ENCODE data around the gene NPIPA1.
A peak's percentile ranks its signal among the peaks of the same experiment; 100 is the strongest.

Gene NPIPA1

GRCh38 chr16:14958323-14958600 lies 21.0 kb downstream of the NPIPA1 start:
- no peaks in the 10 kb centered on the region for H3K36me3 ChIP-seq (ENCODE audit: control insufficient read depth in 2 of 2, insufficient read depth in 1 of 2, low read length in 2 of 2)
- H3K4me3 ChIP-seq (ENCODE audit: low read depth, low read length): no peak overlapping the region
- TF ChIP-seq ZNF555 (tag by site-specific recombination; conservative IDR thresholded peaks at IDR 0.05): no peak
- TF ChIP-seq ZNF398 (tag by site-specific recombination; IDR thresholded peaks at IDR 0.05): no peak
- TF ChIP-seq INSM2 (tag by site-specific recombination; IDR thresholded peaks at IDR 0.05): no peak
- no peak for TF ChIP-seq ZNF549 (tag by site-specific recombination; IDR thresholded peaks at IDR 0.05)
- TF ChIP-seq ZNF747 (tag by site-specific recombination; IDR thresholded peaks at IDR 0.05): no peak
- ChIA-PET CTCF (no interaction called here), POLR2A (no interaction called here)
- H3K27ac ChIP-seq (ENCODE audit: extremely low read depth, low read depth, low read length): no peak overlapping the region
- H3K9me3 ChIP-seq (ENCODE audit: control insufficient read depth, insufficient read depth, low read depth, low read length): no peaks in the 10 kb centered on the region
- H3K4me1 ChIP-seq (ENCODE audit: control insufficient read depth, insufficient read depth, low read length): peaks cover 6% of the 10 kb centered on the region; the same call in 1 of the 2 replicates

GRCh38 chr16:14958970-14959369 lies 21.7 kb downstream of the NPIPA1 start:
- Histone ChIP-seq H3K27ac (ENCODE audit: extremely low read depth, low read depth, low read length) (no peak overlapping the region), H3K4me1 (ENCODE audit: control insufficient read depth, insufficient read depth, low read length) (peaks cover 6% of the 10 kb centered on the region; the same call in 1 of the 2 replicates), H3K4me3 (ENCODE audit: low read depth, low read length) (no peak overlapping the region), H3K9me3 (ENCODE audit: control insufficient read depth, insufficient read depth, low read depth, low read length) (no peaks in the 10 kb centered on the region), H3K36me3 (ENCODE audit: control insufficient read depth in 2 of 2, insufficient read depth in 1 of 2, low read length in 2 of 2) (no peaks in the 10 kb centered on the region)
- ChIA-PET CTCF (interaction anchor here (0.7 kb wide), 1 partner anchor 39 kb away, joined by 3 read pairs; no protein-coding TSS in a partner anchor), POLR2A (no interaction called here)
- no peak for TF ChIP-seq ZNF768 (tag by site-specific recombination; IDR thresholded peaks at IDR 0.05)
- TF ChIP-seq ZNF660 (tag by site-specific recombination; IDR thresholded peaks at IDR 0.05): peak; percentile 65
- TF ChIP-seq ZNF184 (tag by site-specific recombination; IDR thresholded peaks at IDR 0.05): peak; percentile 56; the same call in 1 of the 2 replicates
- TF ChIP-seq ZNF513 (tag by site-specific recombination; IDR thresholded peaks at IDR 0.05): no peak
- TF ChIP-seq ZNF366 (tag by site-specific recombination; conservative IDR thresholded peaks at IDR 0.05): 0 out of 2 replicates have a peak, but pooled peaks have one; percentile 35
- peak; percentile 38; the same call in 1 of the 2 replicates for TF ChIP-seq INSM2 (tag by site-specific recombination; IDR thresholded peaks at IDR 0.05)
- TF ChIP-seq ZSCAN23 (tag by site-specific recombination; IDR thresholded peaks at IDR 0.05): no peak
- 0 out of 2 replicates have a peak, but pooled peaks have one; percentile 7 for TF ChIP-seq GLIS1 (tag by site-specific recombination; IDR thresholded peaks at IDR 0.05)
- peak; percentile 23 for TF ChIP-seq SETDB1 (IDR thresholded peaks at IDR 0.05; ENCODE audit: insufficient read length, low read length)
- peak; percentile 88 for TF ChIP-seq ZEB2 (tag by site-specific recombination; IDR thresholded peaks at IDR 0.05)
- TF ChIP-seq SP3 (tag by site-specific recombination; IDR thresholded peaks at IDR 0.05): no peak
- TF ChIP-seq ZNF654 (tag by site-specific recombination; IDR thresholded peaks at IDR 0.05; ENCODE audit: low read depth): 0 out of 2 replicates have a peak, but pooled peaks have one; percentile 4
- TF ChIP-seq SP7 (tag by site-specific recombination; IDR thresholded peaks at IDR 0.05): peak; percentile 63; the same call in 1 of the 2 replicates
- peak; percentile 83 for TF ChIP-seq ZNF629 (tag by site-specific recombination; IDR thresholded peaks at IDR 0.05)
- 0 out of 2 replicates have a peak, but pooled peaks have one; percentile 9 for TF ChIP-seq OSR2 (tag by site-specific recombination; IDR thresholded peaks at IDR 0.05)
